ENCODE measurements around the gene SLC25A6. TPM values are rescaled to one million over a fixed set of nuclear protein-coding genes. Genes with fewer than 3 reads are reported as not detected.
A peak's percentile ranks its signal among the peaks of the same experiment; 100 is the strongest.

Gene SLC25A6
- total and polyA plus RNA-seq, 2 of the 13 experiments (the other 11 are each of a cell fraction or from before 2014, with no cell fraction given) = 138 to 581 TPM

GRCh38 chrX:1391707-1392375, at the start of gene SLC25A6 (continued):
- TF ChIP-seq, protein P1, sequence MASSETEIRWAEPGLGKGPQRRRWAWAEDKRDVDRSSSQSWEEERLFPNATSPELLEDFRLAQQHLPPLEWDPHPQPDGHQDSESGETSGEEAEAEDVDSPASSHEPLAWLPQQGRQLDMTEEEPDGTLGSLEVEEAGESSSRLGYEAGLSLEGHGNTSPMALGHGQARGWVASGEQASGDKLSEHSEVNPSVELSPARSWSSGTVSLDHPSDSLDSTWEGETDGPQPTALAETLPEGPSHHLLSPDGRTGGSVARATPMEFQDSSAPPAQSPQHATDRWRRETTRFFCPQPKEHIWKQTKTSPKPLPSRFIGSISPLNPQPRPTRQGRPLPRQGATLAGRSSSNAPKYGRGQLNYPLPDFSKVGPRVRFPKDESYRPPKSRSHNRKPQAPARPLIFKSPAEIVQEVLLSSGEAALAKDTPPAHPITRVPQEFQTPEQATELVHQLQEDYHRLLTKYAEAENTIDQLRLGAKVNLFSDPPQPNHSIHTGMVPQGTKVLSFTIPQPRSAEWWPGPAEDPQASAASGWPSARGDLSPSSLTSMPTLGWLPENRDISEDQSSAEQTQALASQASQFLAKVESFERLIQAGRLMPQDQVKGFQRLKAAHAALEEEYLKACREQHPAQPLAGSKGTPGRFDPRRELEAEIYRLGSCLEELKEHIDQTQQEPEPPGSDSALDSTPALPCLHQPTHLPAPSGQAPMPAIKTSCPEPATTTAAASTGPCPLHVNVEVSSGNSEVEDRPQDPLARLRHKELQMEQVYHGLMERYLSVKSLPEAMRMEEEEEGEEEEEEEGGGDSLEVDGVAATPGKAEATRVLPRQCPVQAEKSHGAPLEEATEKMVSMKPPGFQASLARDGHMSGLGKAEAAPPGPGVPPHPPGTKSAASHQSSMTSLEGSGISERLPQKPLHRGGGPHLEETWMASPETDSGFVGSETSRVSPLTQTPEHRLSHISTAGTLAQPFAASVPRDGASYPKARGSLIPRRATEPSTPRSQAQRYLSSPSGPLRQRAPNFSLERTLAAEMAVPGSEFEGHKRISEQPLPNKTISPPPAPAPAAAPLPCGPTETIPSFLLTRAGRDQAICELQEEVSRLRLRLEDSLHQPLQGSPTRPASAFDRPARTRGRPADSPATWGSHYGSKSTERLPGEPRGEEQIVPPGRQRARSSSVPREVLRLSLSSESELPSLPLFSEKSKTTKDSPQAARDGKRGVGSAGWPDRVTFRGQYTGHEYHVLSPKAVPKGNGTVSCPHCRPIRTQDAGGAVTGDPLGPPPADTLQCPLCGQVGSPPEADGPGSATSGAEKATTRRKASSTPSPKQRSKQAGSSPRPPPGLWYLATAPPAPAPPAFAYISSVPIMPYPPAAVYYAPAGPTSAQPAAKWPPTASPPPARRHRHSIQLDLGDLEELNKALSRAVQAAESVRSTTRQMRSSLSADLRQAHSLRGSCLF (CRISPR knock-in tag; IDR thresholded peaks at IDR 0.05; ENCODE audit: borderline replicate concordance) = no peak; the same call in 1 of the 2 replicates
- peak; percentile 88 for TF ChIP-seq RFXAP (CRISPR knock-in tag; IDR thresholded peaks at IDR 0.05; ENCODE audit: borderline replicate concordance)
- no peak for TF ChIP-seq ZNF207 (IDR thresholded peaks at IDR 0.05; ENCODE audit: borderline replicate concordance)
- TF ChIP-seq ATF7-NPFF (CRISPR knock-in tag; IDR thresholded peaks at IDR 0.05; ENCODE audit: low read depth) = peak; percentile 65; the same call in 1 of the 2 replicates
- peak; percentile 64; the same call in 1 of the 2 replicates for TF ChIP-seq AHR (CRISPR knock-in tag; IDR thresholded peaks at IDR 0.05)
- peak; percentile 67; the same call in 1 of the 2 replicates for TF ChIP-seq ZNF446 (CRISPR knock-in tag; IDR thresholded peaks at IDR 0.05)
- peak; percentile 94 for TF ChIP-seq ZNF776 (CRISPR knock-in tag; IDR thresholded peaks at IDR 0.05)
- peak; percentile 58; the same call in 1 of the 2 replicates for TF ChIP-seq ZSCAN21 (CRISPR knock-in tag; IDR thresholded peaks at IDR 0.05; ENCODE audit: borderline replicate concordance)
- TF ChIP-seq ZNF431 (CRISPR knock-in tag; IDR thresholded peaks at IDR 0.05; ENCODE audit: borderline replicate concordance, low read depth) = no peak
- TF ChIP-seq, protein P2, sequence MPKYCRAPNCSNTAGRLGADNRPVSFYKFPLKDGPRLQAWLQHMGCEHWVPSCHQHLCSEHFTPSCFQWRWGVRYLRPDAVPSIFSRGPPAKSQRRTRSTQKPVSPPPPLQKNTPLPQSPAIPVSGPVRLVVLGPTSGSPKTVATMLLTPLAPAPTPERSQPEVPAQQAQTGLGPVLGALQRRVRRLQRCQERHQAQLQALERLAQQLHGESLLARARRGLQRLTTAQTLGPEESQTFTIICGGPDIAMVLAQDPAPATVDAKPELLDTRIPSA (CRISPR knock-in tag; IDR thresholded peaks at IDR 0.05; ENCODE audit: borderline replicate concordance) = no peak
- peak; percentile 86; the same call in 1 of the 2 replicates for TF ChIP-seq ZNF232 (CRISPR knock-in tag; IDR thresholded peaks at IDR 0.05; ENCODE audit: borderline replicate concordance)
- no peak for TF ChIP-seq JARID2 (CRISPR knock-in tag; IDR thresholded peaks at IDR 0.05; ENCODE audit: insufficient replicate concordance)
- no peak for TF ChIP-seq ATF1 (CRISPR knock-in tag; IDR thresholded peaks at IDR 0.05)
- TF ChIP-seq MAZ (IDR thresholded peaks at IDR 0.05; ENCODE audit: borderline replicate concordance, low read depth, low read length) = no peak; the same call in 1 of the 2 replicates
- peak; percentile 93 for TF ChIP-seq MAZ (CRISPR knock-in tag; IDR thresholded peaks at IDR 0.05; ENCODE audit: low read depth)
- TF ChIP-seq RARG (CRISPR knock-in tag; IDR thresholded peaks at IDR 0.05; ENCODE audit: low read depth) = no peak; the same call in 1 of the 2 replicates
- TF ChIP-seq THAP7 (CRISPR knock-in tag; IDR thresholded peaks at IDR 0.05) = peak; percentile 47; the same call in 1 of the 2 replicates
- TF ChIP-seq MXD1 (CRISPR knock-in tag; IDR thresholded peaks at IDR 0.05) = peak; percentile 90
- peak; percentile 73; the same call in 1 of the 2 replicates for TF ChIP-seq ZBTB8A (CRISPR knock-in tag; IDR thresholded peaks at IDR 0.05; ENCODE audit: borderline replicate concordance, low read depth)
- TF ChIP-seq LCORL (IDR thresholded peaks at IDR 0.05) = 0 out of 2 replicates have a peak, but pooled peaks have one; percentile 13
- TF ChIP-seq LCORL (CRISPR knock-in tag; IDR thresholded peaks at IDR 0.05) = no peak
